Measurements from ENCODE around the gene RTRAF. TPM values are rescaled to one million over a fixed set of nuclear protein-coding genes. Genes with fewer than 3 reads are reported as not detected.

Gene RTRAF
- total RNA-seq, 3 donors from 2014 or later (not counting 1 experiment from before 2014, with no cell fraction given) = 84.3 to 96.5 (median 92.7) TPM

GRCh38 chr14:52052288-52052943, 63.1 kb downstream of the RTRAF start:
- no peaks in the 10 kb centered on the region for H3K36me3 Mint-ChIP-seq
- H3K27me3 Mint-ChIP-seq (ENCODE audit: low read depth in 2 of 2) = peaks cover 13 to 36% of the 10 kb centered on the region in 2 donors
- no peak overlapping the region for H3K27ac ChIP-seq (ENCODE audit: low read length)
- ATAC-seq (no peak), DNase-seq (no peak)
- no peaks in the 10 kb centered on the region for H3K4me1 ChIP-seq (ENCODE audit: control insufficient read depth, insufficient read depth, low read length)
- H3K4me1 Mint-ChIP-seq = peaks cover 0 to 3% of the 10 kb centered on the region in 2 donors
- intact Hi-C loops (cut with micrococcal nuclease) = no loop called here
- H3K27me3 ChIP-seq (ENCODE audit: control insufficient read depth, insufficient read depth, low read length) = no peaks in the 10 kb centered on the region
- no peak overlapping the region for H3K4me3 ChIP-seq (ENCODE audit: low read length)
- H3K27ac Mint-ChIP-seq = no peak overlapping the region
- TF ChIP-seq CTCF (IDR thresholded peaks at IDR 0.05) = no peak
- 94% methylated on average over 7 of the region's 7 CpGs for WGBS (ENCODE audit: insufficient coverage)
- no peaks in the 10 kb centered on the region for H3K9me3 ChIP-seq (ENCODE audit: control insufficient read depth, insufficient read depth, low read length)
- H3K4me3 Mint-ChIP-seq = no peak overlapping the region
- H3K9me3 Mint-ChIP-seq = no peaks in the 10 kb centered on the region
- H3K36me3 ChIP-seq (ENCODE audit: control insufficient read depth, insufficient read depth, low read length) = no peaks in the 10 kb centered on the region

- Mint-ChIP-seq H3K27me3 (ENCODE audit: low read depth in 2 of 2) (peaks cover 12 to 38% of the 10 kb centered on the region in 2 donors), H3K36me3 (no peaks in the 10 kb centered on the region), H3K4me3 (no peak overlapping the region), H3K27ac (no peak overlapping the region), H3K9me3 (no peaks in the 10 kb centered on the region), H3K4me1 (no peaks in the 10 kb centered on the region)
- ATAC-seq (no peak), DNase-seq (no peak)
- intact Hi-C loops (cut with micrococcal nuclease) = no loop called here
- Histone ChIP-seq H3K36me3 (ENCODE audit: control insufficient read depth, insufficient read depth, low read length) (no peaks in the 10 kb centered on the region), H3K27ac (ENCODE audit: low read length) (no peak overlapping the region), H3K4me3 (ENCODE audit: low read length) (no peak overlapping the region), H3K27me3 (ENCODE audit: control insufficient read depth, insufficient read depth, low read length) (no peaks in the 10 kb centered on the region), H3K9me3 (ENCODE audit: control insufficient read depth, insufficient read depth, low read length) (no peaks in the 10 kb centered on the region), H3K4me1 (ENCODE audit: control insufficient read depth, insufficient read depth, low read length) (no peaks in the 10 kb centered on the region)
- 93% methylated on average over 5 of the region's 5 CpGs for WGBS (ENCODE audit: insufficient coverage)
- TF ChIP-seq CTCF (IDR thresholded peaks at IDR 0.05) = no peak
Observed at GRCh38 chr14:52053044-52053443, 63.7 kb downstream of the RTRAF start.

GRCh38 chr14:52054678-52055077, 65.3 kb downstream of the RTRAF start:
- 0% methylated on average over 1 of the region's 1 CpG for WGBS (ENCODE audit: insufficient coverage)
- intact Hi-C loops (cut with micrococcal nuclease) = no loop called here
- Histone ChIP-seq H3K36me3 (ENCODE audit: control insufficient read depth, insufficient read depth, low read length) (no peaks in the 10 kb centered on the region), H3K4me1 (ENCODE audit: control insufficient read depth, insufficient read depth, low read length) (no peaks in the 10 kb centered on the region), H3K27me3 (ENCODE audit: control insufficient read depth, insufficient read depth, low read length) (peaks cover 3% of the 10 kb centered on the region), H3K27ac (ENCODE audit: low read length) (no peak overlapping the region), H3K4me3 (ENCODE audit: low read length) (no peak overlapping the region), H3K9me3 (ENCODE audit: control insufficient read depth, insufficient read depth, low read length) (no peaks in the 10 kb centered on the region)
- DNase-seq (no peak), ATAC-seq (no peak)
- peaks cover 12 to 54% of the 10 kb centered on the region in 2 donors for H3K27me3 Mint-ChIP-seq (ENCODE audit: low read depth in 2 of 2)
- TF ChIP-seq CTCF (IDR thresholded peaks at IDR 0.05) = no peak
- H3K36me3 Mint-ChIP-seq = no peaks in the 10 kb centered on the region
- no peak overlapping the region for H3K4me3 Mint-ChIP-seq
- H3K9me3 Mint-ChIP-seq = no peaks in the 10 kb centered on the region
- no peaks in the 10 kb centered on the region for H3K4me1 Mint-ChIP-seq
- H3K27ac Mint-ChIP-seq = no peak overlapping the region

- peaks cover 11 to 59% of the 10 kb centered on the region in 2 donors for H3K27me3 Mint-ChIP-seq (ENCODE audit: low read depth in 2 of 2)
- no CpG with 5 or more reads among the region's 2 CpGs for WGBS (ENCODE audit: insufficient coverage)
- intact Hi-C loops (cut with micrococcal nuclease) = no loop called here
- Histone ChIP-seq H3K4me3 (ENCODE audit: low read length) (no peak overlapping the region), H3K27me3 (ENCODE audit: control insufficient read depth, insufficient read depth, low read length) (peaks cover 3% of the 10 kb centered on the region), H3K36me3 (ENCODE audit: control insufficient read depth, insufficient read depth, low read length) (no peaks in the 10 kb centered on the region), H3K9me3 (ENCODE audit: control insufficient read depth, insufficient read depth, low read length) (no peaks in the 10 kb centered on the region), H3K27ac (ENCODE audit: low read length) (no peak overlapping the region), H3K4me1 (ENCODE audit: control insufficient read depth, insufficient read depth, low read length) (no peaks in the 10 kb centered on the region)
- H3K4me3 Mint-ChIP-seq = no peak overlapping the region
- H3K27ac Mint-ChIP-seq = no peak overlapping the region
- H3K9me3 Mint-ChIP-seq = no peaks in the 10 kb centered on the region
- no peaks in the 10 kb centered on the region for H3K36me3 Mint-ChIP-seq
- TF ChIP-seq CTCF (IDR thresholded peaks at IDR 0.05) = no peak
- DNase-seq (no peak), ATAC-seq (no peak)
- H3K4me1 Mint-ChIP-seq = no peaks in the 10 kb centered on the region
Observed at GRCh38 chr14:52055167-52055566, 65.8 kb downstream of the RTRAF start.

Measured in natural killer cell (primary cell).